AG04450 (cell line): Measurements from ENCODE around the gene EIF2AK2. TPM values are rescaled to one million over a fixed set of nuclear protein-coding genes. Genes with fewer than 3 reads are reported as not detected.

Source experiments
- CTCF ChIA-PET: fragments of 300-600, 350-600 bp; formaldehyde crosslinking; extraction: SDS; loops from one replicate; lab custom pipeline; 2022; ENCODE audit warnings: antibody characterized with exemption, inconsistent platforms; lab: Charles Lee
- POLR2A ChIA-PET: fragments of 350-600 bp; formaldehyde crosslinking; extraction: SDS; loops from one replicate; lab custom pipeline; 2021; ENCODE audit warnings: antibody characterized with exemption, inconsistent platforms; lab: Yijun Ruan, JAX
- DNase-seq: peaks from one replicate; pipeline ENCODE4 v3.0.0-alpha.2; 2011; ENCODE audit warnings: low read depth, low spot score
- H3K27ac ChIP-seq: one replicate; pipeline ENCODE4 v1.5.1; 2012; ENCODE audit warnings: low read depth, low read length, control low read depth
- H3K27me3 ChIP-seq: one replicate; pipeline ENCODE4 v1.6.0; 2012; ENCODE audit warnings: low read length; ENCODE audit not compliant: control insufficient read depth, insufficient read depth
- H3K4me3 ChIP-seq: 2 replicates; pipeline ENCODE4 v1.5.1; 2011; ENCODE audit warnings: mild to moderate bottlenecking, low read depth, low read length, control low read depth
- H3K9me3 ChIP-seq: 2 replicates; pipeline ENCODE4 v1.5.1; 2012; ENCODE audit warnings: low read length; ENCODE audit not compliant: control insufficient read depth, insufficient read depth
- CTCF ChIP-seq: IDR thresholded peaks from 2 replicates; pipeline ENCODE4 v1.5.1; 2011; ENCODE audit warnings: low read depth, low read length, control low read depth, inconsistent platforms
- polyA plus RNA-seq: library from polyadenylated mRNA; depleted of rRNA; stranded (reverse); fragments of >200 nt; gene quantifications from 2 replicates; pipeline ENCODE4 v1.2.3, GENCODE V29; 2011

EIF2AK2 gene
- polyA plus RNA-seq, 1 experiment: 36.5 TPM

- Histone ChIP-seq H3K27ac (no peak overlapping the region), H3K27me3 (no peaks in the 10 kb centered on the region), H3K4me3 (no peak overlapping the region), H3K9me3 (no peaks in the 10 kb centered on the region)
- DNase-seq: no peak
- TF ChIP-seq CTCF: no peak
- POLR2A ChIA-PET: no interaction called here
- CTCF ChIA-PET: no interaction called here
These were observed 47.3 kb downstream of the EIF2AK2 start for GRCh38 chr2:37109523-37109922.

GRCh38 chr2:37105150-37105549 is 51.6 kb downstream of the EIF2AK2 start:
- Histone ChIP-seq H3K27me3 (no peaks in the 10 kb centered on the region), H3K4me3 (no peak overlapping the region), H3K27ac (no peak overlapping the region), H3K9me3 (no peaks in the 10 kb centered on the region)
- ChIA-PET CTCF (no interaction called here), POLR2A (no interaction called here)
- DNase-seq: no peak
- no peak for TF ChIP-seq CTCF

- TF ChIP-seq CTCF: no peak
- CTCF ChIA-PET: interaction anchor here (0.6 to 0.7 kb wide), 2 partner anchors 40 to 347 kb away, joined by 3 to 4 read pairs; no protein-coding TSS in a partner anchor
- no peaks in the 10 kb centered on the region for H3K9me3 ChIP-seq
- no peak overlapping the region for H3K27ac ChIP-seq
- POLR2A ChIA-PET: no interaction called here
- DNase-seq: no peak
- H3K27me3 ChIP-seq: no peaks in the 10 kb centered on the region
- no peak overlapping the region for H3K4me3 ChIP-seq
These were observed 52.6 kb downstream of the EIF2AK2 start for GRCh38 chr2:37104178-37104577.

- ChIA-PET CTCF (no interaction called here), POLR2A (no interaction called here)
- H3K27ac ChIP-seq: no peak overlapping the region
- H3K9me3 ChIP-seq: no peaks in the 10 kb centered on the region
- DNase-seq: no peak
- TF ChIP-seq CTCF: no peak
- no peak overlapping the region for H3K4me3 ChIP-seq
- no peaks in the 10 kb centered on the region for H3K27me3 ChIP-seq
These were observed 54.2 kb downstream of the EIF2AK2 start for GRCh38 chr2:37102588-37102987.

GRCh38 chr2:37100054-37100453 is 56.7 kb downstream of the EIF2AK2 start:
- Histone ChIP-seq H3K4me3 (no peak overlapping the region), H3K27ac (no peak overlapping the region), H3K27me3 (no peaks in the 10 kb centered on the region), H3K9me3 (no peaks in the 10 kb centered on the region)
- ChIA-PET CTCF (no interaction called here), POLR2A (no interaction called here)
- no peak for DNase-seq
- no peak for TF ChIP-seq CTCF
